NCI-H1105 treated with DMSO at 0.1 percent for 48 hours (cell line): ENCODE data around the gene HOXD9.

Source experiments
- DNase-seq: peaks from one replicate; lab custom pipeline; 2025; lab: John Stamatoyannopoulos, UW

HOXD9 gene

GRCh38 chr2:176152350-176153181 is 30.0 kb downstream of the HOXD9 start:
- DNase-seq = no peak

GRCh38 chr2:176154576-176155252 is 32.2 kb downstream of the HOXD9 start:
- DNase-seq = no peak

- DNase-seq = no peak
Observed at GRCh38 chr2:176155356-176156044, 33.0 kb downstream of the HOXD9 start.

GRCh38 chr2:176156301-176156806 is 33.8 kb downstream of the HOXD9 start:
- no peak for DNase-seq

GRCh38 chr2:176156807-176157498 is 34.4 kb downstream of the HOXD9 start, which contains the start of gene HOXD3:
TSS of gene HOXD3 (plus strand) at chr2:176157307. CDS start at chr2:176169115, 11,808 bp downstream.
- no peak for DNase-seq

GRCh38 chr2:176157499-176158185 is 35.1 kb downstream of the HOXD9 start:
- DNase-seq = no peak

GRCh38 chr2:176158186-176158591 is 35.7 kb downstream of the HOXD9 start:
- no peak for DNase-seq

GRCh38 chr2:176158855-176159662 is 36.5 kb downstream of the HOXD9 start:
- no peak for DNase-seq

- DNase-seq = no peak
Observed at GRCh38 chr2:176159663-176160250, 37.2 kb downstream of the HOXD9 start.

- no peak for DNase-seq
Observed at GRCh38 chr2:176160251-176160985, 37.9 kb downstream of the HOXD9 start.

GRCh38 chr2:176160986-176161824 is 38.7 kb downstream of the HOXD9 start:
- DNase-seq = no peak

GRCh38 chr2:176161825-176162626 is 39.5 kb downstream of the HOXD9 start:
- DNase-seq = no peak

GRCh38 chr2:176162911-176163671 is 40.6 kb downstream of the HOXD9 start:
- DNase-seq = no peak

- no peak for DNase-seq
Observed at GRCh38 chr2:176163672-176164056, 41.1 kb downstream of the HOXD9 start.

- no peak for DNase-seq
Observed at GRCh38 chr2:176164201-176164600, 41.7 kb downstream of the HOXD9 start.

- no peak for DNase-seq
Observed at GRCh38 chr2:176164611-176165369, 42.3 kb downstream of the HOXD9 start.
